Hepatocyte (in vitro differentiated cells): ENCODE data around the gene GAPVD1.

Experiments used
- EZH2 ChIP-seq: fragments of 200-600 bp; sonication (generic); IDR thresholded peaks from 2 replicates; pipeline ENCODE4 v1.6.1; 2016; ENCODE audit warnings: antibody characterized with exemption, mild to moderate bottlenecking, borderline replicate concordance
- TF ChIP-seq, protein P1 (sequence below): fragments of 200-600 bp; sonication (generic); IDR thresholded peaks from 2 replicates; pipeline ENCODE4 v1.5.1; 2016; ENCODE audit warnings: antibody characterized with exemption, mild to moderate bottlenecking; ENCODE audit not compliant: poor library complexity

DNA sequence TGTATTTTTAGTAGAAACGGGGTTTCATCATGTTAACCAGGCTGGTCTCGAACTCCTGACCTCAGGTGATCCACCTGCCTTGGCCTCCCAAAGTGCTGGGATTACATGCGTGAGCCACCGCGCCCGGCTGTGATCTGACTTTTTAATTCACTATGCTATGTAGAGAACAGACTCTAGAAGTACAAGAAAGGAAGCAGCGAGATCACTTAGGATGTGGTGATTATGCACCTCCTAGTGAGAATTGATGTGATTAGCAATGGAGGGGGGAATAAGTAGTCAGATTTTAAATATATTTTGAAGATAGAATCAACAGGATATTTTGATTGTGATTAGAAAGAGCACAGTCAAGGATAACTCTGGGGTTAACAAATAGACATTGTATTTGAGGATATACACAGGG lies 36.3 kb downstream of the GAPVD1 start:
- TF ChIP-seq, protein P1, sequence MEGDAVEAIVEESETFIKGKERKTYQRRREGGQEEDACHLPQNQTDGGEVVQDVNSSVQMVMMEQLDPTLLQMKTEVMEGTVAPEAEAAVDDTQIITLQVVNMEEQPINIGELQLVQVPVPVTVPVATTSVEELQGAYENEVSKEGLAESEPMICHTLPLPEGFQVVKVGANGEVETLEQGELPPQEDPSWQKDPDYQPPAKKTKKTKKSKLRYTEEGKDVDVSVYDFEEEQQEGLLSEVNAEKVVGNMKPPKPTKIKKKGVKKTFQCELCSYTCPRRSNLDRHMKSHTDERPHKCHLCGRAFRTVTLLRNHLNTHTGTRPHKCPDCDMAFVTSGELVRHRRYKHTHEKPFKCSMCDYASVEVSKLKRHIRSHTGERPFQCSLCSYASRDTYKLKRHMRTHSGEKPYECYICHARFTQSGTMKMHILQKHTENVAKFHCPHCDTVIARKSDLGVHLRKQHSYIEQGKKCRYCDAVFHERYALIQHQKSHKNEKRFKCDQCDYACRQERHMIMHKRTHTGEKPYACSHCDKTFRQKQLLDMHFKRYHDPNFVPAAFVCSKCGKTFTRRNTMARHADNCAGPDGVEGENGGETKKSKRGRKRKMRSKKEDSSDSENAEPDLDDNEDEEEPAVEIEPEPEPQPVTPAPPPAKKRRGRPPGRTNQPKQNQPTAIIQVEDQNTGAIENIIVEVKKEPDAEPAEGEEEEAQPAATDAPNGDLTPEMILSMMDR: no peak
- TF ChIP-seq EZH2: no peak
